HG02938 (cell line): ENCODE results near the gene SERINC2.
A peak's percentile ranks its signal among the peaks of the same experiment; 100 is the strongest.
"Not testable (repeated sequence)": the region's sequence is repeated elsewhere in the genome, so short reads cannot be mapped to it uniquely, and the experiment has no call there.

ENCODE experiments used
- ATAC-seq: cut with Tn5 transposase; IDR thresholded peaks from one replicate; pipeline ENCODE4 v1.9.1; 2021; ENCODE audit warnings: mild to moderate bottlenecking, moderate library complexity; ENCODE audit not compliant: unreplicated experiment

SERINC2 gene

GRCh38 chr1:31382379-31382989 is 30.5 kb upstream of the SERINC2 start:
- no peak for ATAC-seq

- ATAC-seq = no peak
These were observed 29.0 kb upstream of the SERINC2 start for GRCh38 chr1:31383967-31384366.

GRCh38 chr1:31386576-31387243 is 26.3 kb upstream of the SERINC2 start:
- ATAC-seq = not testable (repeated sequence)

GRCh38 chr1:31387612-31388011 is 25.4 kb upstream of the SERINC2 start:
- no peak for ATAC-seq

- no peak for ATAC-seq
These were observed 23.4 kb upstream of the SERINC2 start for GRCh38 chr1:31389616-31390015.

GRCh38 chr1:31390071-31390470 is 22.9 kb upstream of the SERINC2 start:
- ATAC-seq = no peak

GRCh38 chr1:31393463-31393862 is 19.6 kb upstream of the SERINC2 start:
- no peak for ATAC-seq

GRCh38 chr1:31394584-31395193 is 18.3 kb upstream of the SERINC2 start:
- ATAC-seq = peak; percentile 61

- ATAC-seq = no peak
These were observed 16.2 kb upstream of the SERINC2 start for GRCh38 chr1:31396633-31397351.

GRCh38 chr1:31397360-31398095 is 15.5 kb upstream of the SERINC2 start:
- ATAC-seq = no peak

- ATAC-seq = no peak
These were observed 14.8 kb upstream of the SERINC2 start for GRCh38 chr1:31398246-31398645.

GRCh38 chr1:31399976-31400375 is 13.0 kb upstream of the SERINC2 start:
- ATAC-seq = no peak

- ATAC-seq = no peak
These were observed 12.6 kb upstream of the SERINC2 start for GRCh38 chr1:31400393-31400792.

- ATAC-seq = no peak
These were observed 11.8 kb upstream of the SERINC2 start for GRCh38 chr1:31401241-31401640.

- ATAC-seq = no peak
These were observed 7.3 kb upstream of the SERINC2 start for GRCh38 chr1:31405578-31406245.

GRCh38 chr1:31407029-31407626 is 5.9 kb upstream of the SERINC2 start:
- no peak for ATAC-seq

GRCh38 chr1:31408788-31409318 is 4.2 kb upstream of the SERINC2 start:
- ATAC-seq = no peak

GRCh38 chr1:31409946-31410858 is 2.8 kb upstream of the SERINC2 start:
- ATAC-seq = no peak

- no peak for ATAC-seq
These were observed 2.1 kb upstream of the SERINC2 start for GRCh38 chr1:31410871-31411270.
